8988T (cell line): Measurements from ENCODE around the gene ZNF236.
"Not testable (repeated sequence)": the region's sequence is repeated elsewhere in the genome, so short reads cannot be mapped to it uniquely, and the experiment has no call there.

ENCODE experiments used
- DNase-seq: peaks from one replicate; pipeline ENCODE4 v3.0.0; 2011

ZNF236 gene

DNA sequence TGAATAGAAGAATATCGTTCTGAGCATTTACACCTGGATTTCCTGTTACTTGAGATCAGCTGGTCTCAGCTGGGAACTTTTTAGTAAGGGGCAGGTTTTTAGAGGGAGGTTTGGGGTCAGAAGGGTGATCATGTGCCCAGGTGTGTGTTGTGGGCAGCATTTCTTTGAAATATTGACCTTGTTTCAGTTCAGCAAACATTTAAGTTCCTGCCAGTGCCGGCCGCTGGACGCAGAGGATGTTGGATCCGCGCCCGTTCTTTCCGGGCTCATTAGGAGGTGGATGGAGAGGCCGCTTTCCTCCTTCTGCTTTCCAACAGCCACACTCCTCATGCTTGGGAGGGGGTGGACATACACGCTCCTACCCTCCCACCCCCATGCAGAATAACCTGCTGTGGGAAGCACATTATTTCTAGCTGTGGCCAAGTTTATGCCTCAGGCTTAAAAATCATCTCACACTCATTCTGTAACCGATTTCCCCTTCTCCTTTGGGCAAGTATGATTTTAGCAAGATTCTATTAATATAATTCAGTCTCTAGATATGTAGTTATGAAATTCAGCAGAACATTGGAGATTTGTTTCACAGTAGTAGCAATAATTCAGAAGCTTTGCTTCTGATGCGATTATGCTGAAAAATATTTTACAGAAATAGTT, 131.4 kb downstream of the ZNF236 start:
- no peak for DNase-seq

DNA sequence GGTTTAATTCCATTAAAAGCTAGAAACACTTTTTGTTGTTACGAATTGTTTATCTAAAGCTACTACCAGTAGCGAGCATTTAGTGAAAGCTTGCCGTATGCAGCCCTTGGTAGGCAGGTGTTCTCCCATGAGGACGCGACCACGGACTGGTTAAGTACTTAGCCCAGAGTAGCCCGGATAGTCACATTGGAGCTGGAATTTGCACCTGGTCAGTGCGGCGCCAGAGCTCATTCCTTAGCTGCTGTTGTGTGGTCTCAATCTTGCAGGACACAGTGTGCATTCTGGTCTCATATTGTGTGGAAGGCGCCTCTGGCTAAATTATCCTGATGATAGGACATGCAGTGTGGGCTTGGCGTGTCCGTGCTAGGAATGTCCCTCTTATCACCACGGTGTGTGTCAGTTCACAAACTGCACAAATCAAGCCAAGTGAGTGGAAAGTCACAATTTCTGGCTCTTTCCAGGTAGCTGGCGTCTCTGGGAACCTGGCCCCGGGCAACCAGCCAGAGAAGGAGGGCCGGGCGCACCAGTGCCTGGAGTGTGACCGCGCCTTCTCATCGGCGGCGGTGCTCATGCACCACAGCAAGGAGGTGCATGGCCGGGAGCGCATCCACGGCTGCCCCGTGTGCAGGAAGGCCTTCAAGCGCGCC, 133.3 kb downstream of the ZNF236 start:
- no peak for DNase-seq

- no peak for DNase-seq
Observed at GRCh38 chr18:76956648-76957047, 134.3 kb downstream of the ZNF236 start.

GRCh38 chr18:76957384-76958355, 135.3 kb downstream of the ZNF236 start:
- no peak for DNase-seq

DNA sequence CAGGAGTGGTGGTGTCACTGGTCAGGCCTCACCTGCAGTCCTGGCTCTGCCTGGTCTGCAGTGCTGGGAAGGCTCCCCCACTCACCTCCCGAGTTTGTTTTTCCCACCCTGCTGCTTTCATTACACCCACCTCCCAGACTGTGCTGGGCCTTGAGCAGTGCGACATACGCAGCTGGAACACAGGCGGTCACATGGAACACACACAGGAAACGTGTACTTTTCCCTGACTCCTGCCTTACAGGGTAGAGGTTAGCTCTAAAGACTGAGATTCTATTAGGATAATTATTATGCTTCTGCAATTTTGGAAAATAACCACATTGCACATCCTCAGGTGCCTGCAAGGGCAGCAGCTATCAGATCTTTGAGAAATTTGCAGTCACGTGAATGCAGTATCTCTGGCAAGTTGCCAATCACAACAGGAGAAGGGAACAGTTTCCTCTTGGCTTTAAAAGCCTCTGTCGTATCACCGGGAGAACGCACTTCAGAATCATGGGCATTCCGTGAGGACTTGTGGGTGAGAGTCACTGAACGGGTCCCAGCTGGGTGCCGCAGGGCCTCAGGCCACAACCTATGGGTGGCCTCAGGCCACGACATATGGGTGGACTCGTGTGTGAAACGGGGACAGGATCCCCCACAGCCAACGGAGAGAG, 136.5 kb downstream of the ZNF236 start:
- no peak for DNase-seq

DNA sequence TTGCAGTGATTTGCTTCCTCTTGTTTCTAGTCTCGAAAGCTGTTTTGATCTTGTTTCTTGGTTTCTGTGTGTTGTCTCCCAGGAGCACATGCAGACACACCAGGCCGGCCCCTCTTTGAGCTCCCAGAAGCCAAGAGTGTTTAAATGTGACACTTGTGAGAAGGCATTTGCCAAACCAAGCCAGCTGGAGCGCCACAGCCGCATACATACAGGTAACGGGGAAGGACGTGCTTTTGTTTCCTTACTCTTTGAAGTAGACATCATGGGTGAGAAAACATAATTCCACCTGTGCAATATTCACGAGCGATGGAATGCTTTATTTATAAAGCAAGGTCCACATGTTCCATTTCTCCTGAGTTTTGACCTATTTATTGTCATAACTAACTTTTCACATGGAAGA, 137.2 kb downstream of the ZNF236 start:
- no peak for DNase-seq

DNA sequence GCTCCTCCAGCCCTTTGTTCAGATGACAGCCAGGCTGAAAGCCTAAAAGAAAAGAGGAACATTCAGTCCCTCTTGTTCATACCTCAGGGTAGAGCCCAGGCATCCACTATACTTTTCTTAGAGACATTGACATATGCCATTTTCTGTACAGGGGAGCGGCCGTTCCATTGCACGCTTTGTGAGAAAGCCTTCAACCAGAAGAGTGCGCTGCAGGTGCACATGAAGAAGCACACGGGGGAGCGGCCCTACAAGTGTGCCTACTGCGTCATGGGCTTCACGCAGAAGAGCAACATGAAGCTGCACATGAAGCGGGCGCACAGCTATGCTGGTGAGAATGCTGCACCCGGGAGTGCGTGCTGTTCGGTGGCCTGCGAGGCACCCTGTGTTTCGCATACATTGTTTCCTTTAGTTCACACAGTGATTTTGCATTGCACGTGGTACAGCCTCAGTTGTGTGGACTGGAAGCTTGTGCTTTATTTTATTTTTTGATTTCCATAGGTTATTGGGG, 138.2 kb downstream of the ZNF236 start:
- no peak for DNase-seq

GRCh38 chr18:76962851-76963250, 140.5 kb downstream of the ZNF236 start:
- DNase-seq = no peak

DNA sequence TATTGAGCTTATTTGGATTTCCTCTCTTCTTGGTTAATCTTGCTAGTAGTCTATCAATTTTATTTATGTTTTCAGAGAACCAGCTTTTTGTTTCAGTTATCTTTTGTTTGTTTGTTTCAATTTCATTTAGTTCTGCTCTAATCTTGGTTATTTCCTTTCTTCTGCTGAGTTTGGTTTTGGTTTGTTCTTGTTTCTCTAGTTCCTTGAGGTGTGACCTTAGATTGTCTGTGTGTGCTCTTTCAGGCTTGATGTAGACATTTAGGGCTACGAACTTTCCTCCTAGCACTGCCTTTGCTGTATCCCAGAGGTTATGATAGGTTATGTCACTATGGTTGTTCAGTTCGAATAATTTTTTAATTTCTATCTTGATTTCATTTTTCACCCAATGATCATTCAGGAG, 141.6 kb downstream of the ZNF236 start:
- DNase-seq = no peak

- not testable (repeated sequence) for DNase-seq
Observed at GRCh38 chr18:76965555-76966151, 143.3 kb downstream of the ZNF236 start.

DNA sequence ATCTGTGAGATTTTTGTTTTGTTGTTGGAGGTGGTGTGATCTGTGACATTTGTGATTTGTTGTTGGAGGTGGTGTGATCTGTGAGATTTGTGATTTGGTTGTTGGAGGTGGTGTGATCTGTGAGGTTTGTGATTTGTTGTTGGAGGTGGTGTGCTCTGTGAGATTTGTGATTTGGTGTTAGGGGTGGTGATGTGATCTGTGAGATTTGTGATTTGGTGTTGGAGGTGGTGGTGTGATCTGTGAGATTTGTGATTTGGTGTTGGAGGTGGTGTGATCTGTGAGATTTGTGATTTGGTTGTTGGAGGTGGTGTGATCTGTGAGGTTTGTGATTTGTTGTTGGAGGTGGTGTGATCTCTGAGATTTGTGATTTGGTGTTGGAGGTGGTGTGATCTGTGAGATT, 144.9 kb downstream of the ZNF236 start:
- not testable (repeated sequence) for DNase-seq

GRCh38 chr18:76967721-76968472, 145.5 kb downstream of the ZNF236 start:
- DNase-seq = no peak

GRCh38 chr18:76970770-76971559, 148.6 kb downstream of the ZNF236 start:
- no peak for DNase-seq

DNA sequence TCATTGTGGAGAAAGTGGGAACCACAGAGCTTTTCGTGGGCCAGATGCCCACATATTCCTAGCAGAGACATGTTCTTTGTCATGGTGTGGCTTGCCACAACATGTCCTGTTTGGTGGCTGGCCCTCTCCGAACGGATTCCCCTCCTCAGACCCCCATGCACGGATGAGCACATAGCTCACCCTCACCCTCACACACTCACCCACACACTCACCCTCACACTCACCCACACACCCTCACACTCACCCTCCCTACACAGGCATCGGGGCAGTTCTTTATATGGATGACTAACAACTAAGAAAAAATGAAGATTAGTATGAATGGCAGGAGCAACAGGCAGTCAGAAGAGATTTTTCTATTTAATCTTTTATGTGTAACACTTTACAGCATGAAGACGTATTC, 149.9 kb downstream of the ZNF236 start:
- no peak for DNase-seq

GRCh38 chr18:76972846-76973519, 150.6 kb downstream of the ZNF236 start:
- DNase-seq = no peak

GRCh38 chr18:76973520-76974266, 151.3 kb downstream of the ZNF236 start:
- no peak for DNase-seq

DNA sequence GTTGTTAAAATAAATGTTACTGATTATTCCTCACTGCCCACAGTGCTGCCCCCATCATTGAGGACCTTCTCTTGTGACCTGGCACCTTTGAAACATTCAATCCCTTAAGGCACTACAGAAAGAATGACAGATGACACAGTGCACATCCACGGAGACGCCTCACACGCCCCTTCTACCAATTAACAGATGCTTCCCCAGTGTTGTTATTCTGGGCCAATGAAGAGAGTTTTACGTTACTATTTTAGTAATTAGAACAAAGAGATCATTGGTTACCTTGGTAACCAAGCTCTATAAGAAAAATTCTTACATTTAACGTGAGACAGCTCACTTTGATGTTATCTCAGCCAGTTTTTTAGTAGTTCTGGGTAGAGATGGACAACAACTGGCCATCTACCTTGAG, 152.0 kb downstream of the ZNF236 start:
- no peak for DNase-seq

GRCh38 chr18:76975577-76976110, 153.3 kb downstream of the ZNF236 start:
- no peak for DNase-seq

GRCh38 chr18:76977108-76977621, 154.8 kb downstream of the ZNF236 start:
- DNase-seq = no peak
